OCI-LY3 (cell line): Measurements from ENCODE around the gene VMO1.

Experiments used
- H2AFZ ChIP-seq: fragments of 200-600, 300-600 bp; shearing (Covaris generic); 2 replicates; pipeline ENCODE4 v1.6.0; 2014; ENCODE audit warnings: antibody characterized with exemption, low read depth, low read length
- H3K27ac ChIP-seq: fragments of 200-600, 300-600 bp; sonication (generic); 2 replicates; pipeline ENCODE4 v1.5.1; 2014; ENCODE audit warnings: mild to moderate bottlenecking, low read length, moderate library complexity, mixed read lengths
- H3K27me3 ChIP-seq: fragments of 200-600, 300-600 bp; sonication (generic); 2 replicates; pipeline ENCODE4 v1.6.1; 2014; ENCODE audit warnings: low read depth, low read length, mixed read lengths
- H3K36me3 ChIP-seq: fragments of 200-600, 300-600 bp; sonication (generic); replicated peaks from 2 replicates; pipeline ENCODE3; 2014; ENCODE audit warnings: low read depth, low read length, mixed read lengths
- H3K4me1 ChIP-seq: fragments of 300-600, 200-600 bp; sonication (generic); 2 replicates; pipeline ENCODE4 v1.6.1; 2014; ENCODE audit warnings: low read length, mixed read lengths
- H3K4me2 ChIP-seq: fragments of 200-600, 300-600 bp; sonication (generic); 2 replicates; pipeline ENCODE4 v1.6.1; 2014; ENCODE audit warnings: low read length, mixed read lengths
- H3K4me3 ChIP-seq: fragments of 300-600, 200-600 bp; sonication (generic); 2 replicates; pipeline ENCODE4 v1.5.1; 2014; ENCODE audit warnings: antibody characterized with exemption, mild to moderate bottlenecking, low read length, moderate library complexity
- H3K79me2 ChIP-seq: fragments of 300-600, 200-600 bp; shearing (Covaris generic); 2 replicates; pipeline ENCODE4 v1.6.1; 2014; ENCODE audit warnings: mild to moderate bottlenecking, low read length, mixed read lengths
- H3K9ac ChIP-seq: fragments of 300-600, 200-600 bp; shearing (Covaris generic); 2 replicates; pipeline ENCODE4 v1.6.0; 2014; ENCODE audit warnings: mild to moderate bottlenecking, low read length, moderate library complexity
- H3K9me3 ChIP-seq: fragments of 200-600, 300-600 bp; shearing (Covaris generic); 2 replicates; pipeline ENCODE4 v1.6.1; 2014; ENCODE audit warnings: low read length, mixed read lengths; ENCODE audit not compliant: insufficient read depth
- H4K20me1 ChIP-seq: fragments of 200-600, 300-600 bp; sonication (generic); 2 replicates; pipeline ENCODE4 v1.6.1; 2016; ENCODE audit warnings: low read length, mixed read lengths; ENCODE audit not compliant: insufficient read depth
- EZH2phosphoT487 ChIP-seq: fragments of 200-600 bp; shearing (Covaris generic); IDR thresholded peaks from 2 replicates; pipeline ENCODE4 v1.6.1; 2018; ENCODE audit warnings: antibody characterized with exemption, mixed run types, low read depth
- TF ChIP-seq, protein P1 (sequence below): fragments of 200-600, 300-600 bp; sonication (generic); IDR thresholded peaks from 2 replicates; pipeline ENCODE4 v1.5.1; 2014; ENCODE audit warnings: antibody characterized with exemption, low read length, low read depth

The VMO1 gene

DNA sequence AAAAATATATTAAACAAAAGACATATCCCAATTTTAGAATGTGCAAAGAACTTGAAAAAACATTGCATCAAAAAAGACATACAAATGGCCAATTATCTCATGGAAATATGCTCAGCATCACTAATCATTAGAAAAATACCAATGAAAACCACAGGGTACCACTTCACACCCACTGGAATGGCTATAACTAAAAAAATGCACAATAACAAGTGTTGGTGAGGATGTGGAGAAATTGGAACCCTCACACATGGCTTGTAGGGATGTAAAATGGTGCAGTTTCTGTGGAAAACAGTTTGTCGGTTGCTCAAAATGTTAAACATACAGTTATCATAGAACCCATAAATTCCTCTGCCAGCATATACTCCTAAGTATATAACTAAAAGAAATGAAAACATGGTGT, 9.0 kb upstream of the VMO1 start:
- Histone ChIP-seq H3K36me3 (no peaks in the 10 kb centered on the region), H3K4me3 (peak overlapping the region; percentile 98), H3K79me2 (peaks cover 11% of the 10 kb centered on the region), H2AFZ (peak overlapping the region; percentile 62), H3K9ac (no peak overlapping the region), H3K27me3 (no peaks in the 10 kb centered on the region; the same call in 1 of the 2 replicates), H3K4me1 (peaks cover 3% of the 10 kb centered on the region; the same call in 1 of the 2 replicates), H3K27ac (no peak overlapping the region), H3K9me3 (0 out of 2 replicates have a peak, but pooled peaks cover 4% of the 10 kb centered on the region), H4K20me1 (no peaks in the 10 kb centered on the region), H3K4me2 (peak overlapping the region; percentile 29)
- TF ChIP-seq, protein P1, sequence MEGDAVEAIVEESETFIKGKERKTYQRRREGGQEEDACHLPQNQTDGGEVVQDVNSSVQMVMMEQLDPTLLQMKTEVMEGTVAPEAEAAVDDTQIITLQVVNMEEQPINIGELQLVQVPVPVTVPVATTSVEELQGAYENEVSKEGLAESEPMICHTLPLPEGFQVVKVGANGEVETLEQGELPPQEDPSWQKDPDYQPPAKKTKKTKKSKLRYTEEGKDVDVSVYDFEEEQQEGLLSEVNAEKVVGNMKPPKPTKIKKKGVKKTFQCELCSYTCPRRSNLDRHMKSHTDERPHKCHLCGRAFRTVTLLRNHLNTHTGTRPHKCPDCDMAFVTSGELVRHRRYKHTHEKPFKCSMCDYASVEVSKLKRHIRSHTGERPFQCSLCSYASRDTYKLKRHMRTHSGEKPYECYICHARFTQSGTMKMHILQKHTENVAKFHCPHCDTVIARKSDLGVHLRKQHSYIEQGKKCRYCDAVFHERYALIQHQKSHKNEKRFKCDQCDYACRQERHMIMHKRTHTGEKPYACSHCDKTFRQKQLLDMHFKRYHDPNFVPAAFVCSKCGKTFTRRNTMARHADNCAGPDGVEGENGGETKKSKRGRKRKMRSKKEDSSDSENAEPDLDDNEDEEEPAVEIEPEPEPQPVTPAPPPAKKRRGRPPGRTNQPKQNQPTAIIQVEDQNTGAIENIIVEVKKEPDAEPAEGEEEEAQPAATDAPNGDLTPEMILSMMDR = no peak
- no peak for TF ChIP-seq EZH2phosphoT487

DNA sequence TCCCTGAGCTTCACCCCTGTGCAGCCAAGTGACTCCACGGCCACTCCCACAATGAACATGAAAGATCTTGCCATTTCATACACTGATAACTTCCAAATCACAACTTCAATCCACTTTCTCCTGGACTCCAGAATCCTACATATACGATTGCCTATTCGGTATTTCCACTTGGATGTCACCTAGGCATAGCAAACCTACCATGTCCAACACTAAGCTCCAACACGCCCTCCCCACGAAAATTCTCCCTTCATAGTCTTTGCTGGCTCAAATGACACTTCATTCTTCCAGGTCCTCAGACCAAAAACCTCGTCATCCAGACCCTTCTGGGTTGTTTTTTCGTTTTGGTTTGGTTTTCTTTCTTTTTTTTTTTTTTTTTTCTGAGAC, 4.5 kb upstream of the VMO1 start:
- Histone ChIP-seq H3K79me2 (no peaks in the 10 kb centered on the region), H4K20me1 (no peaks in the 10 kb centered on the region), H3K4me2 (peak overlapping the region; percentile 71), H3K9me3 (0 out of 2 replicates have a peak, but pooled peaks cover 4% of the 10 kb centered on the region), H3K9ac (peak overlapping the region; percentile 68; the same call in 1 of the 2 replicates), H3K27ac (no peak overlapping the region), H3K36me3 (no peaks in the 10 kb centered on the region), H3K4me1 (peaks cover 3% of the 10 kb centered on the region; the same call in 1 of the 2 replicates), H3K4me3 (peak overlapping the region; percentile 85), H2AFZ (peak overlapping the region; percentile 84), H3K27me3 (no peaks in the 10 kb centered on the region; the same call in 1 of the 2 replicates)
- no peak for TF ChIP-seq EZH2phosphoT487
- TF ChIP-seq, protein P1 = no peak

DNA sequence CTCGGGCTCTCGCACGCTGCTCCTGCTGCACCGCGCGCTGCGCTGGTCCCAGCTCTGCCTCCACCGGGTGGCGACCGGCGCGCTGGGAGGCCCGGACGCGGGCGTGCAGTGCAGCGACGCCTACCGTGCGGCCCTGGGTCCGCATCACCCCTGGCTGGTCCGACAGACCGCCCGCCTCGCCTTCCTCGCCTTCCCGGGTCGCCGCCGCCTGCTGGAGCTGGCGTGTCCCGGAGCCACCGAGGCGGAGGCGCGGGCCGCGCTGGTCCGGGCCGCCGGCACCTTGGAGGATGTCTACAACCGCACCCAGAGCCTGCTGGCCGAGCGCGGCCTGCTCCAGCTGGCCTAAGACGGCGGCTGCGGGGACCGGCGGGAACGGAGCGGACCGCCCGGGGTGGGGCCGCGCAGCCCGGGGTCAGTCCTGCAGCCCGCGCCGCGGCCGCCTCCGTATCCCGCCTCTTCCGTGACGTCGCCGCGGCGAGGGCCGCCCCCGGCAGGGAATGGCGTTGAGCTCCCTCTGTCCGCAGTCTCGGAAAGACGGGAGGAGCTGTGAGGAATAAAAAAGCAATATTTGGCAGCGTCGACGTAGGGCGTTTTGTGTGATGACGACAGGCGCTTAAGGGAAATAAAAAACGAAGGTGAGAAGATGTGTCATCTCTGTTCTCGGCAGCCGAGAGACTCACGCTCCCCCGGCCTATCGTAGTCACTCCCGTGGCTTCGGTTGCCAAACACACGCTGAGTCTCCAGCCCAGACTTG, 4.0 kb upstream of the VMO1 start:
- Histone ChIP-seq H3K4me2 (peak overlapping the region; percentile 71), H3K27ac (peak overlapping the region; percentile 25; the same call in 1 of the 2 replicates), H2AFZ (peak overlapping the region; percentile 84)

DNA sequence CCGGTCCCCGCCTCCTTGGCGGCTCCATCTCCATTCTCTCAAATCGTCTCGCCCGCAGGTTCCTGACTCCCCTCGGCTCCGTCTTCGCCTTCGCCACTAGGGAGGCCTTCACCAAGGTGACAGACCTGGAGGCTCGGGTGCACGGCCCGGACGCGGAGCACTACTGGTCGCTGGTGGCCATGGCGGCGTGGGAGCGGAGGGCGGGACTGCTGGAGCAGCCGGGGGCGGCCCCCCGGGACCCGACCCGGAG, 3.5 kb upstream of the VMO1 start:
- peak overlapping the region; percentile 68 for H3K9ac ChIP-seq
- H2AFZ ChIP-seq = peak overlapping the region; percentile 43; the same call in 1 of the 2 replicates
- no peaks in the 10 kb centered on the region for H4K20me1 ChIP-seq
- H3K4me2 ChIP-seq = peak overlapping the region; percentile 71
- H3K36me3 ChIP-seq = no peaks in the 10 kb centered on the region
- TF ChIP-seq, protein P1 = no peak
- no peak for TF ChIP-seq EZH2phosphoT487
- no peaks in the 10 kb centered on the region for H3K9me3 ChIP-seq
- no peaks in the 10 kb centered on the region; the same call in 1 of the 2 replicates for H3K27me3 ChIP-seq
- H3K4me1 ChIP-seq = peaks cover 3% of the 10 kb centered on the region; the same call in 1 of the 2 replicates
- no peak overlapping the region for H3K27ac ChIP-seq
- peak overlapping the region; percentile 85 for H3K4me3 ChIP-seq
- H3K79me2 ChIP-seq = no peaks in the 10 kb centered on the region

More for the DNA sequence above, 4.0 kb upstream of the VMO1 start:
- Histone ChIP-seq H3K79me2 (no peaks in the 10 kb centered on the region), H3K4me3 (peak overlapping the region; percentile 85), H4K20me1 (no peaks in the 10 kb centered on the region), H3K9me3 (0 out of 2 replicates have a peak, but pooled peaks cover under 1% of the 10 kb centered on the region), H3K9ac (peak overlapping the region; percentile 68), H3K36me3 (no peaks in the 10 kb centered on the region), H3K4me1 (peaks cover 3% of the 10 kb centered on the region; the same call in 1 of the 2 replicates), H3K27me3 (no peaks in the 10 kb centered on the region; the same call in 1 of the 2 replicates)
- TF ChIP-seq EZH2phosphoT487 = no peak
- TF ChIP-seq, protein P1 = peak; percentile 52
